CD4-positive, alpha-beta T cell treated with Interleukin-17A for 1 hour (primary cell): ENCODE results near the gene HS3ST4.

Experiments used
- DNase-seq: peaks from one replicate; pipeline ENCODE4 v3.0.0-alpha.2; 2020

Gene HS3ST4

DNA sequence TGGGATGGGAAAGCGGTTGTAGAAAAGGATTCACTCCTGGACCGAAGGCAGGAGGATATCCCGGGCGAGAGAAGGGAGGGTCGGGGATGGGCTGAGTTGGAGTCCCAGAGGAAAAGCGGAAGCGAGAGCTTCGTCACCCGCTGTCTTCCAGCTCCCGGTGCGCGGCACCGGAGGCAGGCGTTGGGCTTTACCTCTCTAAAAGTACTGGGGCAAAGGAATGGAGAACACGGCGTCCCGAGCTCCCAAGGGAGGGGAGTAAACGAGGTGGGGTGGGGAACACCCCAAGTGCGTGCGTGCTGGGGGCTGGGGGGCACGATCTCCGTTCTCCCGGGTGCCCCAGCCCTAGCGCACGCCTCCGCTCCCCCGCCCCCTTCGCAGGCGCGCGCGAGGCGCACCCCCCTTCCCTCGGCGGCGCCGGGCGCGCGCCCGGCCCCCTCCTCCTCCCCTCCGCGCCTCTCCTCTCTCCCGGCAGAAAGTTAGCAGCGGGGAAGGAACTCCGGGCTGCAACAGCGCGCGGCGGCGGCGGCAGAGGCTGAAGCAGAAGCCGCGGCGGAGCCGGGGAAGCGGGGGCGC, at the start of gene HS3ST4:
Gene HS3ST4 (plus strand): TSS at position 441 of the 573 bp plus-strand sequence.
- DNase-seq, result no peak

DNA sequence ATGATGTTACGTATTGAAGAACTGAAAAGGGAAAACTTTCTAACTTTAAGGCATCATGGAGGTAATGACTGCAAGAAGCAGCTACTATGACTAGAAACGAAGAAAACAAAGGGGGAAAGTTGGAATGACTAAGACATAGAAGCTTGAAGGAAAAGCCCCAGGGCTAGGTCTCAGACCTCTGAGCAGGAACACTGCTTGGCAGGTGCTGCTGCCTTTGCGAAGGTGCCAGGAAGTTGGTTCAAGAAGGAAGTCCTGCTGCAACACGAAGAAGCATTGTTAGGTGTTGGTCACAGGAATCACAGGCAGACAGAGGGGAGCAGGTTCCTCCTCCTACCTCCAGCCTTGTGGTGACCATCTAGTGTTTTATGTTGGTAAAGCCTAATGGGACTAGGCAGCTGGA, 48.1 kb upstream of the HS3ST4 start:
- DNase-seq, result no peak

DNA sequence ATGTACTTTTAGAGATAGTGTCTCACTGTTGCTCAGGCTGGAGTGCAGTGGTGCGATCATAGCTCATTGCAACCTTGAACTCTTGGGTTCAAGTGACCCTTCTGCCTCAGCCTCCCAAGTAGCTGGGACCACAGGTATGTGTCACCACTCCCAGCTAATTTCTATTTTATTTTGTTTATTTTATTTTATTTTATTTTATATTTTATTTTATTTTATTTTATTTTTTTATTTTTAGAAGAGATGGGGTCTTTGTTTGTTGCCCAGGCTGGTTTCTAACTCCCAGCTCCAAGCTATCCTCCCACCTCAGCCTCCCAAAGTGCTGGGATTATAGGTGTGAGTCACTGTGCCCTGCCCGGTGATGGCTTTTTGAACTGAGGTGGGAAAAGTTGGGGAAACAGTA, 35.1 kb upstream of the HS3ST4 start:
- no peak for DNase-seq

DNA sequence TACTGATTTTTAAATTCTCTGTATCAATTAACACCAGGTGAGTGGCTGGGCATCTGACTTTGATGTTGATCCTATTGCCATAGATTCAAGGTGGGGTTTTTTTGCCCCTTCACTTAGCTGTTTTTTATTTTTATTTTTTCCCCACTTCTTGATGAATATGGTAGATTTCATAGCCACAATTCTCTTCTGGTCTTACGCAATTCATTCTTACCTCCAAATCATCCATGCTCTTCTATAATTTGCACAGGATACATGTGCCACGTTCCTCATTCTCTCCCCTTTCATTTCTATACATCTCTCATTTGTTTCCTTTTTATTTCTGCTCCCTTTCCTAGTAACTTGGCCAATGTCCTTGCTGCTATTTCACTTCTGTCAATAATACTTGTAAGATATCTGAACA, 14.9 kb upstream of the HS3ST4 start:
- DNase-seq, result no peak

DNA sequence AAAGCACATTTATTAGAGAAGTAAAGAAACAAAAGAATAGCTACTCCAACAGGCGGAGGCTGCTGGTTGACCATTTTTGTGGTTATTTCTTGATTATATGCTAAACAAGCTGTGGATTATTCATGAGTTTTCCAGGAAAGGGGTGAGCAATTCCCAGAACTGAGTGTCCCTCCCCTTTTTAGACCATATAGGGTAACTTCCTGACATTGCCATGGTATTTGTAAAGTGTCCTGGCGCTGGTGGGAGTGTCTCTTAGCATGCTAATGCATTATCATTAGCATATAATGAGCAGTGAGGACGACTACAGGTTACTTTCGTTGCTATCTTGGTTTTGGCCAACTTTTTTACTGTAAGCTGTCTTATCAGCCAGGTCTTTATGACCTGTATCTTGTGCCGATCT, 12.2 kb upstream of the HS3ST4 start:
- no peak for DNase-seq

DNA sequence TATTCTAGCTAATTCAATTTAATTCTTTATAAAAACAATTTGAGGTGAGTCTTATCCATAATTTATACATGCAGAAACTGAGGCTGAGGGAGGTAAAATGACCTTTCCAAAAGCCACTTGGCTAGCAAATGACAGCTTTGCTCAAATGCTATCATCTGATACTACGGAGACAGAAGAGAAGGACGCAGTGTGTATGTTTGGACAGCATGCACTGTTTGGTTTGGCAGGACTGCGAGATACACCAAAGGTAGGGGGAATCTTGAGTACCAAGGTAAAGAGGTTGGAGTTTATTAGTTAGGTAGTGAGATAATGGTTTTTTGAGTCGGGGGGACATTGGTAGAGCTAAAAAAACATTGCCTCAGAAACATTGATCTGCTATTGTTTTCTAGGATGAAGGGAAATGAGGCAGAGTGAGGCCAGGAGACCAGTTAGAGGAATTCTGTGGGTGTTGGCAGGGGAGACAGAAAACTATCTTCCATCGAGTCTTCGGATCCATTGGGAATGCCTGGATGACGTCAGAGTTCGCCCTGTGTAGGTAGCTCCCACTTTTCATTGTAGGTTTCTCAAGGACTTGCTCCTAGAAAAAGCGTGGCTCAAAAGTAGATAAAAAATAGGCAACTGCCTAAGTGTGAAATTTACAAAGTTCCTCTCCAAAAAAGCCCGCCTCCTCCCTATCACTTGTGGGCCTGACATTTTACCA, 2.5 kb upstream of the HS3ST4 start:
- DNase-seq, result no peak

DNA sequence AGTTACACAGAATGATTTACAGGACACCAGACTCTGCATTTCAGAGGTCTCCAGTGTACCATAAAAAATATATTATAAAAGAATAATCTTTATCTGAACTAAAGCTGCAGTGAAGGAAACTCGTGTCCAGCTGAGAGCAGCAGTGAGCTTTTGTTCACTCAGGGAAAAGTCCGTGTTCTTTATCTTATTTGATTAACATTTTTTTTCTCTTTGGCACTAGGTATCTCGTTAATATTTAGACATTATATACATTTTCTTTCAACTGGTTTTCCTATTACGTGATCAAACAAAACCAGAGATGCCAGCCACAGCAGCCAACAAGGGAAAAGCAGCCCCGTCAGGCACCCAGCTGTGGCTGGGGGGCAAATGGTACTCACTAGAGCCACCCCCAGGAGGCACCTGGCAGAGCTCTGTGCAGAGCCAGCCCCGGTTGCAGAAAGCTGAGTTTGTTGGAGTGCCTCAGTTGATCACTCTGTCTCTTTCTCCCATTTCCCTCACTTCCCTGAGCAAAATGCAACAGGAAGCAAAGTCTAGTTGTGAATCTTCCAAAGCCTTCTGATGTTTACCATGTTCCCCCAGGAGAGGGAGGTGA, 1.1 kb upstream of the HS3ST4 start:
- DNase-seq, result no peak

DNA sequence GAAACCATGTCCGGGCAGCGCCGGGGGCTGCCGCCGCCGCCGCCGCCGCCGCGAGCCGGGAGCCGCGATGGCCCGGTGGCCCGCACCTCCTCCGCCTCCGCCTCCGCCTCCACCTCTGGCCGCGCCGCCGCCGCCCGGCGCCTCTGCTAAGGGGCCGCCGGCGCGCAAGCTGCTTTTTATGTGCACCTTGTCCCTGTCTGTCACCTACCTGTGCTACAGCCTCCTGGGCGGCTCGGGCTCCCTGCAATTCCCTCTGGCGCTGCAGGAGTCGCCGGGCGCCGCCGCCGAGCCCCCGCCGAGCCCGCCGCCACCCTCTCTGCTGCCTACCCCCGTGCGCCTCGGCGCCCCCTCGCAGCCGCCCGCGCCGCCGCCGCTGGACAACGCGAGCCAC, 587 bp downstream of the HS3ST4 start:
- DNase-seq, result no peak

DNA sequence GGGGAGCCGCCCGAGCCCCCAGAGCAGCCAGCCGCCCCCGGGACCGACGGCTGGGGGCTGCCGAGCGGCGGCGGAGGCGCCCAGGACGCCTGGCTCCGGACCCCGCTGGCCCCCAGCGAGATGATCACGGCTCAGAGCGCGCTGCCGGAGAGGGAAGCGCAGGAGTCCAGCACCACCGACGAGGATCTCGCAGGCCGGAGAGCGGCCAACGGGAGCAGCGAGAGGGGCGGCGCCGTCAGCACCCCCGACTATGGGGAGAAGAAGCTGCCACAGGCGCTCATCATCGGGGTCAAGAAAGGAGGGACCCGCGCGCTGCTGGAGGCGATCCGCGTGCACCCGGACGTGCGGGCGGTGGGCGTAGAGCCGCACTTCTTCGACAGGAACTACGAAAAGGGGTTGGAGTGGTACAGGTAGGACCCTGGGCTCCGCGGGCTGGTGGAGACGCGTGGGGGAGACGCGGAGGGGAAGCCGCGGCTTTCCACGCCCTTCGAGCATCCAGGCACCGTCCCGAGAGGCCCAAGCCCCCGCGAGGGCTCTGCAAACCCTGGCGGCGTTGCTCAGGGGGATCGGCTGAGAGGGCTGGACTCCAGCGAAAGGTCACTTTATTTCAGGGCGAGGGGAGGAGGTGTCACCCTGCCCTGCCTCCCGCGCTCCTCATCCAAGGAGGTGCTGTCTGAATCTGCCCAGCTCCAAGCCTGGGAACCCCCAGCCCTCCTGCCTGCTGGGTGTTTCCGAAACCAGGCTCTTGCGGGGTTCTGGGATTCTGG, 1.2 kb downstream of the HS3ST4 start:
- no peak for DNase-seq

DNA sequence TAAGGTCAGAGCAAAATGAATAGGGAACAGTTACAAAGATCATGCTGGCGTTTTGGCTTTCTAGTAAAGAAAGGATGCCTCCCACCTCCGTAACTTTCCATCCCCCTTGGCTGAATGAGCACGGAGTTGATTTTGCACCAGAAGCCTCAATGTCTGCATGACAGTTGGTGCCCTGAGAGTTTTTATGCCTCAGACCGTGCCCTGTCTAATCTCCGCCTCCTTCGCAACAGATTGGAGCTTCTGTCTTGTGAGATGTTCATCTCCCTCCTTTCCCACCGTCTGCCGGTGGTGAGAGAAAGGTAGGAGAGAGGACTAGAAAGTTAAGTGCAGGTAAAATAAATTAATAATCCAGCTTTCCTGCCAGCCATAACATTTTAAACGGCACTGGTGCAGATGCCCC, 1.9 kb downstream of the HS3ST4 start:
- no peak for DNase-seq

DNA sequence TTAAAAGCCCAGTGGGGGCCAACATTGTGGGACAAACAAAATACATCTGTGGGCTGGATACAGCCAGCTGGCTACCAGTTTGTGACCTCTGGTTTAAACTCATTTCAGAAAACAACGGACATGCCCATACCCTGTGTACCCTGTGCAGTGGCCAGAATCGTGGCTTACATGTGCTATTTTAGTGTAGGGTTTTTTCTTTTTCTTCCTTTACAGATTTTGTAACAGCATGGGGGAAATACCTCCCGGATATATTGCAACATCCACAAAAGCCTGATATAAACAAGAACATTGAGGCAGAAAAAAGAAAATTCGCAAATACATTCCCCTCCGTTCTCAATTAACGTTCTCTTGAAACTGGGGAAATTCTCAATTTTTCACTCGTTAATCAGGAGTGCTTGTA, 7.3 kb downstream of the HS3ST4 start:
- DNase-seq, result no peak

DNA sequence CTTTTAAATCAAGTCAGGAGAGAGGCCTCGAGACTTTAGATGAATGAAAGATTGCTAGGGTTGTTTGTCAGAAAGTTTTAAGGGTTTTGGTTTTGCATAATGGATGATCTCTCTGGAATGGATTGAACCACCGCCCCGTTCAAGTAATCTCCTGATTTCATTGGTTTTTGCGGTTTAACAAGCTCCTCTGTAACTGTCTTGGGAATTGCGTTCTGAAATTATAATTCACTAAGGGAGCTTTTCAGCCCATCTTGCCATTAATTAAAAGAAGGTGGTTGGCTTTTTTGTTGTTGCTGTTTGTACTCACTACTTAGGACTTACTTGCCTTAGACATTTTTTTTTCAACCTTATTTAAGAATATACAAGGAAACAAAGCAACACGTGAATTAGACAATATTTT, 8.8 kb downstream of the HS3ST4 start:
- DNase-seq, result no peak

DNA sequence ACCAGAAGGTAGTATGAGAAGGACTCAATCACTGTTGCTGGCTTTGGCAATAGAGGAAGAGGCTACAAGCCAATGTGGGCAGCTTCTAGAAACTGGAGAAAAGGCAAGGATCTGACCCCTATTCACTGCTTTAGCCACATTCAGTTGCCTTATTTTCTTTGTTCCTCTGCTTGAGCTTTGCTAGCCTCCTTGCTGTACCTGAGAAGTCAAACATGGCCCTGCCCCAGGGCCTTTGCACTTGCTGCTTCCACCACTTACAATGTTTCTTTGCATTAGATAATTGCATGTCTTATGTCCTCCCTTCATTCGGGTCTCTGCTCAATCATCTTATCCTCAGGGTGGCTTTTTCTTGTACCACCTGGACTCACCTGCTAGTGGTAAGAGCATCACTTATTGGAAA, 15.8 kb downstream of the HS3ST4 start:
- DNase-seq, result no peak

DNA sequence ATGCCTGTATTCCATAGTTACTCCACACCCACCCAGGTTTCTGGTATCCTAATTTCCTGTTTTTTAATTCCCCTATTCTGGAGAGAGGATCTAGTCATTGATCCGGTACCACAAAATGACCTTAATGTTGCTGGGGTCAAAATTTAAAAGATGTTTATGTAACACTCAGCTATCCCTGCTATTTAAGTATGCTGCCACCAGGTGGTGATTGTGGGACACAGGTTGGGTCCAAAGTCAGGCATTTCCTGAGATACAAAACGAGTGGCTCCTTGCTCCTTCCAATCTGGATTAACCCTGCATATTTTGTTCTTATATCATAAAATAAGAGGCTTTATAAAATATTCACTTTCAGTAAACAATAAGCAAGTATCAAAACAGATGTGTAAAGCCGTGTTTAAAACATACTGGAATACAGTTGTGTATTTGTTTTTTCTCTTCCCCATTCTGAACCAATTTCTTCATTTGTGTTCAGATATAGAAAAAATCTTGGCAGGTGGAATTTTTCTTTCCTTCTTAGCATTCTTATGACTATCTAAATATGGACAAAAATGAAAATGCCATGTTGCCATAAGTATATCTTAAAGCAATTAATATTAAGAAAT, 16.3 kb downstream of the HS3ST4 start:
- DNase-seq, result no peak

DNA sequence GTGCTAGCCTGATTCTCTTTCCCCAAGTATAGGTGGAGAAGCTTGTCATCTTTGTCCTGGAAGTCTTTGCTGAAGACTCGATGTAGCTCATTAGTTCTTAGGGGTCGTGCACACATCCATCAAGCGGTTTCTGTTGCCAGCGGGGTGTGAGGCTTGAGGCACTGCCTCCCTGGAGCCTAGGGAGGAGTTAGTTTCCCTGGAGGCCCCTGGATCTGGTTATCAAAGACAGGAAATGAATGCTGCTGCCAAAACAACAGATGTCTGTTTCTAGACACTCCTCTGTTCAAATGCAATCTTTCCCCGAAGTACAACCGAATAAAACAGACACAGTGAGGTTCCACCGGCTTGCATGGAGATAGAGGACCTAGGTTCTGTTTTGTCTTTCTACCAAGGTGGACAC, 17.5 kb downstream of the HS3ST4 start:
- DNase-seq, result no peak

DNA sequence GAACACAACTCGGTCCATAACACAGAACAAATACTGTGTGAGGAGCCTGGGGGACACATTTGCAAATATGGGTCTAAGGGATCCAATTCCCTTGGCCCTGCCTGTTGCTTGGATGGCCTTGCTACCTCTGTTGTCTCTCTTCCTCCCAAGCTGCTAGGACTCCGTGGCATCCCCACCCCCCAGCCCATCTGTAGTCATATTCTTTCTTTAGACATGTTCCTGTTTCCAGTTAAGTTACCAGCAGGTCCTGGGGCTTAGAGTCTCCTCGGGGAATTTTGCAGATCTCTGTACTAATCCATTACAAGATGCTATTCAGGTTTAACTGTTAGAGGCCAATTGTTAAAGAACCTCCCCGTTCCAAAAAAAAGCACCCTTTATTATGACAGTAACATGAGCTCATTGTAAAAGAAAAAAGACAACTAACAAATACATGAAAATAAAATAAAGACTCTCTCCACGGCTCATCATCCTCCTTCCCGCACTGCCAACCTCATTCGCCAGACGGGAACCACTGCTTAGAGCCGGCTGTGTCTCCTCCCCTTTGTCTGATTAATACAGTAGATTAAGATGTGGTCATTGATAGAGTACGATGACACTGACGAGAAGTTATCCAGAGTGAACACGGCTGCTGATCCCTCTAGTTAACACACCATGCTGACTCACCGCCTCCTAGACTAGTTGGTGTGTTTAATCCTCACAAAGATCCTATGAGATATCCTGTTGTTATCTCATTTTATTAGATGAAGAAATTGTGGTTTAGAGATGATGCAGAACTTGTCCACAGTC, 22.2 kb downstream of the HS3ST4 start:
- DNase-seq, result no peak

DNA sequence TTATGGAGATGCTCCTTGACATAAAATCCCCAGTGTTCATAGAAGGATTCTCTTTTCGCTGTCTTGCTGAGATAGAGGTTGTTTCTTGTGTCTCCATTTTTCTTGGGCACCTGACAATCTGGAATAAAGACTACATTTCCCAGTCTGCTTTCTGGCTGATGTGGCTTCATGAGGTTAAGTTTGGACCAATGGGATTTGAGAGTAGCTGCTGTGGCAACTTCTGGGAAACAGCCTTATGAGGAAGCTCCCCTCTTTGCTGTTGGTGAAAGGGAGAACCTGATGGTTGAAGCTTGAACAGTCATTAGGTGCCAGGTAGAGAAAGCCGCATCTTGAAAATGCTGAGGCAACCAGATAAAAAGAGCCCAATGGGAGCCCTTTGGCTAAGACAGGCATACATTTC, 24.4 kb downstream of the HS3ST4 start:
- no peak for DNase-seq

DNA sequence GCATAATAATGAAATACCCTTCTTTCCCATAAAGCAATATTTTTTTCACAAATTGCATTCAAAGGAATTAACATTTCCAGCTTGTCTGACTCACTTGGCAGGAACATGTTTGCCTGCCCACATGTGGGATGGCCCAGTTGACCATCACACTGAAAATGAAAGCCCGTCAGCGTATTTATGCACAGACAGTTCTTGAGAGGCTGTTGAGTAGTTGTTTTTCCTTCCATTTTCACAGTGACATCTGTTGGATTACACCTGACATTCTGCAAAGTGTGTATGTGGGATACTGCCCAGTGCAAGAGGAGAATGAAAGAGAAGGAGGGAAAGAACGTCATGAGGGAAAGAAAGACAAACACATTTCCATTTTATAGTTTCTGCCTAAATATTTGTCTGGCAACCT, 29.7 kb downstream of the HS3ST4 start:
- no peak for DNase-seq

DNA sequence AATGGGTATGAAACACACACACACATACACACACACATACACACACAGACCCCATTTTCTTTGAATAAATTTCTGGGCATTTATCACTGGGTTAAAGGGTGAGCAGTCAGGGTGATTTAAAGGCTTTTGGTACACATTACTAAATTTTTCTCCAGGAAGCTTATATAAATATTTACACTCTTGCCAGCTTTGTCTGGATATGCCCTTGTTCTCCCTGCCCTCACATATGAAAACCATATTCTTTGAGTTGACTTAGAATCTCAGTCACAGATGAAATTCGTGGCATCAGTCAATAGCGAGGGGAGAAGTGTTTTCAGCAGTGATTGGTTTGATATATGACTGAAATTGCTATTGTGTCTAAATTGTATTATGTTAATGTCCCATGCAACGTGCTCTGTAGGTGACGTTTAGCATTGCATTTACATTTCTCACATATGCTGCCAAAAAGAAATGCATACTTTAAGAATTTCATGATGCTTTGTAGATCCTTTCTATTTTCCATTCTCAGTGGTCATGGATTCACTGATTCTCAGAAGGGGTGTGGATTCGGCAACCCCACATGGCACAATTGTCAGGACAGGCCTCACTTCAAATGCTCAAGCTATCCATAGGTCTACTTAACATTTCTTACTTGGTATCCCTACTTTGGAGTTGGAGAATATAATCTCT, 34.8 kb downstream of the HS3ST4 start:
- no peak for DNase-seq

DNA sequence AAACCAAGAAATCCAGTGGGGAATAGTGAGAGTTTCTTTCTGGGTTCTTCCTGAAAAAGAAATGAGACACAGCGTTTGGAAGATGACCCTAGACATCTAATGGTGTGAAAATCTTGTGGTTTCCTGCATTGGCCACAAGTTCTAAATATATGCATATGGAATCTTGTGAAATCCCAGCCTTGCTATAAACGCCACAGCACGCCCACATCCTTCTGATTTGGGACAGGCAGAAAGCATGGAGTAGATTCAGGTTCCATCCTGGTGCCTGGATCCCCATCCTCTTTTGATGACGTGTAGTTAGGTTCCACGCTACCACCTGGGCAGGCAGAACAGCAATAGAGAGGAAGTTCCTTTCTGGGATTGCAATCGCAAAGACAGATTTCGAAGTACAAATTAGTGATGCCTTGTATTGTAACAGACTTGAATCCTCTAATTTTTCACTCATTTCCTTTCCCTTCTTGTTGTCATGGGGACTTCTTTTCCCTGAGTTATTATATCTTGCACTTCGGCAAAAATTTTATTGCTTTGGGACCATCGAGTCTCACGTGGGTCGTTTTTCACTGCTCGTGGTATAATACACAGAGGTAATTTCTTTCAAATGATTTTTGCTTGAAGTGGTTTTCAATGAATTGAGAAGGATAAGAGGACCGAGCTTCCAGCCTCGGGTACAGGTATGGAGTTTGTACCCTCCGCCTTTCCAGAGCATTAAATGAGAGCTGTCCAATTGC, 37.6 kb downstream of the HS3ST4 start:
- DNase-seq, result no peak

DNA sequence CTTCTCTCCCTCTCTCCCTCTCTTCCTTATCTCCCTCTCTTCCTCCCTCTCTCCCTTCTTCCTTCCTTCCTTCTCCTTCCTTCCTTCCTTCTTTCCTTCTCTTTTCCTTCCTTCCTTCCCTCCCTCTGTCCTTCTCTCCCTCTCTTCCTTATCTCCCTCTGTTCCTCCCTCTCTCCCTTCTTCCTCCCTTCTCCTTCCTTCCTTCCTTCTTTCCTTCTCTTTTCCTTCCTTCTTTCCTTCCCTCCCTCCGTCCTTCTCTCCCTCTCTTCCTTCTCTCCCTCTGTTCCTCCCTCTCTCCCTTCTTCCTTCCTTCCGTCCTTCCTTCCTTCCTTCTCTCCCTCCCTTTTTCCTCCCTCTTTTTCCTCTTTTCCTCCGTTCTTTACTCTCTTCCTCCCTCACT, 38.6 kb downstream of the HS3ST4 start:
- DNase-seq, result no peak
